ENCODE measurements around the gene STEAP3.

- TF ChIP-seq CTCF (IDR thresholded peaks at IDR 0.05; ENCODE audit: low read length) (no peak), EZH2 (optimal IDR thresholded peaks at IDR 0.05; ENCODE audit: low read depth, low read length) (no peak), EZH2phosphoT487 (IDR thresholded peaks at IDR 0.05; ENCODE audit: low read length) (no peak)
Measured at GRCh38 chr2:119230219-119231185, 6.9 kb downstream of the STEAP3 start.
